Stomach (tissue), 4 donors: ENCODE results near the gene ROBO1.

ENCODE experiments used
- CTCF ChIP-seq, 7 experiments: fragments of 450-650 bp in 4 of 7; fragments of 200-600 bp in 3 of 7; sonication (generic) in 3 of 7; IDR thresholded peaks; one replicate each; pipeline ENCODE4 v1.5.1; 2016 to 2019; ENCODE audit warnings: antibody characterized with exemption in 7 of 7, control low read depth in 2 of 7, mild to moderate bottlenecking in 1 of 7
- POLR2A ChIP-seq, 4 donors: fragments of 450-650 bp; IDR thresholded peaks; one replicate each; pipeline ENCODE4 v1.6.1; 2016; ENCODE audit warnings: antibody characterized with exemption in 4 of 4, control low read depth in 2 of 4, mild to moderate bottlenecking in 1 of 4, moderate library complexity in 1 of 4

- TF ChIP-seq CTCF (IDR thresholded peaks at IDR 0.05) = no peak
- no peak for TF ChIP-seq POLR2A (IDR thresholded peaks at IDR 0.05)
Measured at GRCh38 chr3:78668302-78668701, 1099.5 kb downstream of the ROBO1 start.
